Lower lobe of right lung (tissue), 2 donors: ENCODE data around the gene CHID1. TPM values are rescaled to one million over a fixed set of nuclear protein-coding genes. Genes with fewer than 3 reads are reported as not detected.

Source experiments
- ATAC-seq, 2 donors: fragments of 200-7000 bp; cut with Tn5 transposase; one replicate each; pipeline ENCODE4 v1.9.1; 2020 to 2022; ENCODE audit warnings: mild to moderate bottlenecking in 2 of 2, moderate library complexity in 2 of 2
- DNase-seq: peaks from one replicate; pipeline ENCODE4 v3.0.0-alpha.2; 2020
- H3K27ac ChIP-seq: fragments of 200-600 bp; one replicate; pipeline ENCODE4 v1.8.0; 2022
- H3K27me3 ChIP-seq: fragments of 200-600 bp; one replicate; pipeline ENCODE4 v1.8.0; 2022; ENCODE audit warnings: low read depth
- H3K36me3 ChIP-seq: fragments of 200-600 bp; one replicate; pipeline ENCODE4 v1.8.0; 2022; ENCODE audit warnings: mild to moderate bottlenecking
- H3K4me1 ChIP-seq: fragments of 200-600 bp; one replicate; pipeline ENCODE4 v1.8.0; 2022
- H3K4me3 ChIP-seq: fragments of 200-600 bp; one replicate; pipeline ENCODE4 v1.8.0; 2022; ENCODE audit warnings: mild to moderate bottlenecking
- H3K9me3 ChIP-seq: fragments of 200-600 bp; one replicate; pipeline ENCODE4 v1.8.0; 2022
- CTCF ChIP-seq: fragments of 200-600 bp; IDR thresholded peaks from one replicate; pipeline ENCODE4 v1.8.0; 2022; ENCODE audit warnings: antibody characterized with exemption, mild to moderate bottlenecking
- intact Hi-C: fragments of 100-400 bp; cut with DNase I; formaldehyde crosslinking; loops from one replicate; pipeline ENCODE4 v1.11.0; 2022
- total RNA-seq: library from RNA; stranded (reverse); fragmentation: NEBNext Ultra II Directional; extraction: Animal tissue kit (Norgen Biotek cat#: 25700); gene quantifications from one replicate; pipeline ENCODE4 v1.2.1, GENCODE V29; 2021
- donor health status: DM: no; HTN: yes; CAD: no; lungs with severe emphysema.

Gene CHID1
- total RNA-seq, 1 donor from 2014 or later: 65.0 TPM

GRCh38 chr11:837990-838307 is 72.7 kb downstream of the CHID1 start:
- intact Hi-C loops: no loop called here
- H3K27me3 ChIP-seq: no peaks in the 10 kb centered on the region
- peaks cover 70% of the 10 kb centered on the region for H3K4me1 ChIP-seq
- H3K27ac ChIP-seq: no peak overlapping the region
- DNase-seq: no peak
- no peaks in the 10 kb centered on the region for H3K9me3 ChIP-seq
- peaks cover 52% of the 10 kb centered on the region for H3K36me3 ChIP-seq
- no peak overlapping the region for H3K4me3 ChIP-seq
- TF ChIP-seq CTCF: no peak
- ATAC-seq: no peak

- Histone ChIP-seq H3K36me3 (peaks cover 52% of the 10 kb centered on the region), H3K9me3 (no peaks in the 10 kb centered on the region), H3K27ac (no peak overlapping the region), H3K4me1 (peaks cover 72% of the 10 kb centered on the region), H3K4me3 (no peak overlapping the region), H3K27me3 (no peaks in the 10 kb centered on the region)
- ATAC-seq: no peak
- no peak for TF ChIP-seq CTCF
- peak; percentile 51 for DNase-seq
- intact Hi-C loops: no loop called here
These were observed 73.2 kb downstream of the CHID1 start for GRCh38 chr11:837189-837989.

GRCh38 chr11:836700-837099 is 73.9 kb downstream of the CHID1 start:
- TF ChIP-seq CTCF: no peak
- DNase-seq: no peak
- intact Hi-C loops: no loop called here
- ATAC-seq: no peak
- Histone ChIP-seq H3K9me3 (no peaks in the 10 kb centered on the region), H3K4me3 (no peak overlapping the region), H3K36me3 (peaks cover 52% of the 10 kb centered on the region), H3K27me3 (no peaks in the 10 kb centered on the region), H3K4me1 (peaks cover 76% of the 10 kb centered on the region), H3K27ac (no peak overlapping the region)

- Histone ChIP-seq H3K27me3 (no peaks in the 10 kb centered on the region), H3K36me3 (peaks cover 52% of the 10 kb centered on the region), H3K4me3 (no peak overlapping the region), H3K27ac (no peak overlapping the region), H3K4me1 (peaks cover 76% of the 10 kb centered on the region), H3K9me3 (no peaks in the 10 kb centered on the region)
- no peak for TF ChIP-seq CTCF
- intact Hi-C loops: no loop called here
- ATAC-seq (no peak), DNase-seq (no peak)
These were observed 74.3 kb downstream of the CHID1 start for GRCh38 chr11:836274-836673.

DNA sequence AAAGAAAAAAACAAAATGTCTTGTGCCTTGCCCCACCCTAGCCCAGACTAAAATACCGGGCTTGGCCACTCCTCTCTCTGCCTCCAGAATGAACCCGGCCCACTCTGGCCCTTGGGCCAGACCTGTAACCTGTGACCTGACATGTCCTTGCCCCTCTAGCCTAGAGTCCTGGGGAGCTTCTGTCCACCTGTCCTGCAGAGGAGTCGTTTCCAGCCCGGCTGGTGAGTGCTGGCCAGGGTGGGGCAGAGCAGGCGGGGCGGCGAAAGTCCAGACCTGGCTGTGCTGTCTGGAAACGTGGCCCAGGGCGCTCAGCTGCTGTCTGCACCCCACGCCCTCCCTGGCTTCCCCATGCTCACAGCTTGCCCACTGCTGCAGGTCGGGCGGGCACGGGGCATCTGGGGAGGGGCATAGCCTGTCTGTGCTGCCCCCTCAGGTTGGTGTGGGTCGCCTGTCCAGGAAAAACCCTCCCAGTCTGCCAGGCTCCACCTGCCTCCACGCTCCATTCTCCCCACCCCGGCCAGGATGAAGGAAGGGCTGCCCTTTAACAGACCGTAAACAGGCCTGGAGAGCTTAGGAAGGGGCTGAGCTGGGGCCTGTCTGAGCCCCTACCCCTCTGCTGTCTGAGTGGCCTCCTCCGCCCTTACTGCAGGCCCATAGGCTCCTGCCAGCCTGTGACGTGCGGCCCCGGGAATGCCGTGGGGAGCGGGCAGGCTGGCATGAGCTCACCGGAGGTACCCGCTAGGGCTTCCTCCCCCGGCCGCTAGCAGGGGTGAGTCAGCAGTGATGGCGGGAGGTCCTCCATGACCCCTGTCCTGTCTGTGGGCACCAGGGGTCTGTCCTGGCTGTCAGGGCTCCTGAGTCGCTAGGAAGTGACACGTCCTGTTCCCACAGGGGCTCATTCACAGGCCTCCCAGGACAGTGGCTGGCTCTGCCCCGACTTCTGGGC is 76.0 kb downstream of the CHID1 start:
- peaks cover 39% of the 10 kb centered on the region for H3K36me3 ChIP-seq
- H3K9me3 ChIP-seq: no peaks in the 10 kb centered on the region
- intact Hi-C loops: no loop called here
- no peaks in the 10 kb centered on the region for H3K27me3 ChIP-seq
- TF ChIP-seq CTCF: no peak
- peak; percentile 72 to 77 for ATAC-seq
- H3K4me3 ChIP-seq: peak overlapping the region; percentile 85
- peak; percentile 85 for DNase-seq
- peak overlapping the region; percentile 91 for H3K27ac ChIP-seq
- H3K4me1 ChIP-seq: peaks cover 76% of the 10 kb centered on the region
